H1 (cell line): ENCODE data around the gene COQ8A. TPM values are rescaled to one million over a fixed set of nuclear protein-coding genes. Genes with fewer than 3 reads are reported as not detected.

Source experiments
- CTCF ChIA-PET: fragments of 300-600 bp; sonication (Branson Sonifier 250); formaldehyde crosslinking; loops from one replicate; lab custom pipeline; 2021; ENCODE audit not compliant: partially characterized antibody; lab: Charles Lee
- POLR2A ChIA-PET: fragments of 300-600 bp; sonication (Branson Sonifier 250); formaldehyde crosslinking; loops from one replicate; lab custom pipeline; 2021; ENCODE audit warnings: inconsistent platforms; ENCODE audit not compliant: partially characterized antibody; lab: Charles Lee
- DNase-seq, 2 experiments: peaks; one replicate each; pipeline versions ENCODE4 v3.0.0 to v3.0.0-alpha.2; 2010 to 2022; ENCODE audit warnings: low spot score in 2 of 2, low read depth in 1 of 2, mixed read lengths in 1 of 2
- FAIRE-seq: peaks from 2 replicates; lab custom pipeline; 2011; peaks lifted over from hg19 to GRCh38; lab: Jason Lieb, UNC
- H2AFZ ChIP-seq: 2 replicates; pipeline ENCODE4 v1.8.1; 2012; ENCODE audit warnings: low read length, inconsistent platforms
- H2AK5ac ChIP-seq: 2 replicates; pipeline ENCODE4 v1.6.1; 2013; ENCODE audit warnings: low read depth, low read length
- H2BK120ac ChIP-seq: replicated peaks from 2 replicates; pipeline ENCODE3; 2013; ENCODE audit warnings: low read depth, low read length, inconsistent platforms
- H2BK12ac ChIP-seq: 2 replicates; pipeline ENCODE4 v1.6.1; 2013; ENCODE audit warnings: low read depth, low read length
- H2BK15ac ChIP-seq: 2 replicates; pipeline ENCODE4 v1.6.1; 2013; ENCODE audit warnings: low read length
- H2BK20ac ChIP-seq: 2 replicates; pipeline ENCODE4 v1.6.1; 2013; ENCODE audit warnings: low read length
- H2BK5ac ChIP-seq: 2 replicates; pipeline ENCODE4 v1.6.1; 2013; ENCODE audit warnings: low read depth, low read length
- H3K14ac ChIP-seq: 2 replicates; pipeline ENCODE4 v1.6.1; 2013; ENCODE audit warnings: inconsistent platforms; ENCODE audit not compliant: insufficient read length
- H3K18ac ChIP-seq: 2 replicates; pipeline ENCODE4 v1.6.1; 2013; ENCODE audit warnings: low read length; ENCODE audit errors: extremely low read depth
- H3K23ac ChIP-seq: 2 replicates; pipeline ENCODE4 v1.6.1; 2013; ENCODE audit warnings: inconsistent platforms; ENCODE audit not compliant: insufficient read length
- H3K23me2 ChIP-seq: 2 replicates; pipeline ENCODE4 v1.6.1; 2013; ENCODE audit warnings: low read depth, low read length
- H3K27ac ChIP-seq: 2 replicates; pipeline ENCODE4 v1.6.1; 2011; ENCODE audit warnings: low read depth, low read length, inconsistent platforms
- H3K27me3 ChIP-seq, 4 experiments: replicated peaks in 1 of 4; 1 replicate in 1 of 4; 2 replicates in 3 of 4; pipeline versions ENCODE4 v1.6.1 to v1.8.1; 2011 to 2013; ENCODE audit warnings: low read length in 3 of 4, mild to moderate bottlenecking in 3 of 4, inconsistent platforms in 2 of 4, mixed read lengths in 2 of 4, moderate library complexity in 1 of 4; ENCODE audit not compliant: control insufficient read depth in 3 of 4, insufficient read depth in 3 of 4; ENCODE audit errors: extremely low read depth in 1 of 4
- H3K36me3 ChIP-seq, 4 experiments: 2 replicates each; pipeline versions ENCODE4 v1.6.1 to v1.8.1; 2011 to 2013; ENCODE audit warnings: mild to moderate bottlenecking in 4 of 4, low read length in 3 of 4, moderate library complexity in 2 of 4, control low read depth in 1 of 4, inconsistent platforms in 1 of 4; ENCODE audit not compliant: insufficient read depth in 4 of 4, control insufficient read depth in 2 of 4
- H3K4ac ChIP-seq: replicated peaks from 2 replicates; pipeline ENCODE3; 2013; ENCODE audit warnings: low read length, low read depth, mixed read lengths, inconsistent platforms; ENCODE audit not compliant: insufficient read length
- H3K4me1 ChIP-seq, 4 experiments: replicated peaks in 1 of 4; 1 replicate in 1 of 4; 2 replicates in 3 of 4; pipeline versions ENCODE4 v1.6.1 to v1.8.1; 2011 to 2013; ENCODE audit warnings: low read length in 3 of 4, inconsistent platforms in 2 of 4, mixed read lengths in 1 of 4; ENCODE audit not compliant: insufficient read depth in 4 of 4, control insufficient read depth in 3 of 4
- H3K4me2 ChIP-seq, 2 experiments: 2 replicates each; pipeline versions ENCODE4 v1.6.1 to v1.8.1; 2011 to 2013; ENCODE audit warnings: low read depth in 2 of 2, low read length in 2 of 2, control low read depth in 1 of 2, inconsistent platforms in 1 of 2, mild to moderate bottlenecking in 1 of 2; ENCODE audit not compliant: insufficient read depth in 1 of 2
- H3K4me3 ChIP-seq, 4 experiments: fragments of 200-600, 300-600 bp in 1 of 4; sonication (generic), shearing (Covaris generic), sonication (Bioruptor Twin) in 1 of 4; 2 replicates each; pipeline versions ENCODE4 v1.5.1 to v1.8.1; 2011 to 2016; ENCODE audit warnings: low read length in 4 of 4, low read depth in 3 of 4, control low read depth in 2 of 4, inconsistent platforms in 2 of 4, mild to moderate bottlenecking in 2 of 4, mixed read lengths in 1 of 4, moderate library complexity in 1 of 4; ENCODE audit not compliant: insufficient read depth in 2 of 4; ENCODE audit errors: extremely low read depth in 1 of 4
- H3K56ac ChIP-seq: replicated peaks from 2 replicates; pipeline ENCODE3; 2013; ENCODE audit warnings: low read depth, mild to moderate bottlenecking, mixed read lengths, low read length, inconsistent platforms; ENCODE audit not compliant: insufficient read length
- H3K79me1 ChIP-seq: 2 replicates; pipeline ENCODE4 v1.6.1; 2013; ENCODE audit warnings: low read depth, low read length, control low read depth
- H3K79me2 ChIP-seq, 2 experiments: 2 replicates each; pipeline versions ENCODE4 v1.6.1 to v1.8.1; 2012 to 2013; ENCODE audit warnings: low read length in 2 of 2, mild to moderate bottlenecking in 2 of 2, inconsistent platforms in 1 of 2; ENCODE audit not compliant: insufficient read depth in 2 of 2, control insufficient read depth in 1 of 2
- H3K9ac ChIP-seq, 4 experiments: replicated peaks in 1 of 4; 1 replicate in 1 of 4; 2 replicates in 3 of 4; pipeline versions ENCODE4 v1.6.1 to v1.8.1; 2011 to 2013; ENCODE audit warnings: low read depth in 3 of 4, low read length in 3 of 4, control low read depth in 2 of 4, mild to moderate bottlenecking in 2 of 4, moderate library complexity in 2 of 4, inconsistent platforms in 1 of 4; ENCODE audit errors: extremely low read depth in 1 of 4
- H3K9me3 ChIP-seq, 2 experiments: 2 replicates each; pipeline versions ENCODE4 v1.6.1 to v1.8.1; 2012 to 2013; ENCODE audit warnings: mild to moderate bottlenecking in 2 of 2, moderate library complexity in 2 of 2, control low read depth in 1 of 2, inconsistent platforms in 1 of 2, low read depth in 1 of 2, low read length in 1 of 2, mixed read lengths in 1 of 2; ENCODE audit not compliant: insufficient read depth in 2 of 2
- H4K20me1 ChIP-seq, 2 experiments: replicated peaks in 1 of 2; 2 replicates each; pipeline versions ENCODE3 to v1.8.1; 2011 to 2013; ENCODE audit warnings: inconsistent platforms in 2 of 2, low read length in 2 of 2, mild to moderate bottlenecking in 1 of 2; ENCODE audit not compliant: insufficient read depth in 2 of 2, control insufficient read depth in 1 of 2
- H4K5ac ChIP-seq: 2 replicates; pipeline ENCODE4 v1.6.1; 2013; ENCODE audit warnings: low read length, low read depth, mixed read lengths, inconsistent platforms; ENCODE audit not compliant: insufficient read length
- H4K8ac ChIP-seq: 2 replicates; pipeline ENCODE4 v1.8.0; 2013; ENCODE audit warnings: mild to moderate bottlenecking, moderate library complexity, low read length, inconsistent platforms; ENCODE audit not compliant: insufficient read depth; ENCODE audit errors: extremely low read depth
- H4K91ac ChIP-seq: replicated peaks from 2 replicates; pipeline ENCODE3; 2013; ENCODE audit warnings: low read length, mixed read lengths, inconsistent platforms; ENCODE audit not compliant: insufficient read length
- JUND ChIP-seq: IDR thresholded peaks from 2 replicates; pipeline ENCODE4 v1.6.1; 2011; ENCODE audit warnings: mild to moderate bottlenecking, improper control_type of control experiment, low read length
- KDM5A ChIP-seq: fragments of 200-600 bp; IDR thresholded peaks from 2 replicates; pipeline ENCODE4 v1.7.1; 2012; ENCODE audit warnings: mild to moderate bottlenecking, low read length, inconsistent platforms, mixed read lengths
- RFX5 ChIP-seq: IDR thresholded peaks from 2 replicates; pipeline ENCODE4 v1.6.1; 2011; ENCODE audit warnings: low read depth, low read length, improper control_type of control experiment, borderline replicate concordance
- SP2 ChIP-seq: IDR thresholded peaks from 2 replicates; pipeline ENCODE4 v1.6.1; 2012; ENCODE audit warnings: mild to moderate bottlenecking, low read length, inconsistent platforms
- WGBS, 2 experiments: shearing (Covaris generic) in 1 of 2; methylation state at CpG; one replicate each; pipeline versions ENCODE4 v1.1.6 to v1.1.7; 2013 to 2015; ENCODE audit warnings: low lambda C conversion rate in 2 of 2, mixed read lengths in 2 of 2, inconsistent platforms in 1 of 2, low coverage in 1 of 2, missing lambda C conversion rate in 1 of 2; ENCODE audit not compliant: insufficient replicate concordance in 2 of 2, insufficient coverage in 1 of 2, insufficient read length in 1 of 2; ENCODE audit errors: extremely low coverage in 1 of 2, missing lambda C conversion rate in 1 of 2; 5-methylcytosine and 5-hydroxymethylcytosine counted together
- polyA plus RNA-seq, 7 experiments: library from polyadenylated mRNA; depleted of rRNA in 3 of 7; stranded (reverse) in 5 of 7; unstranded in 2 of 7; fragments of >200 nt in 5 of 7; fragments of 200-250 nt in 2 of 7; gene quantifications; 1 replicate in 5 of 7; 2 replicates in 1 of 7; 4 replicates in 1 of 7; pipeline versions ENCODE4 v1.2.1 to v1.2.3, GENCODE V29; 2011 to 2013; ENCODE audit warnings: missing spikeins in 2 of 7, mixed read lengths in 2 of 7
- total RNA-seq: library from RNA; stranded (reverse); fragmentation: NEBNext Ultra II Directional; extraction: Animal tissue kit (Norgen Biotek cat#: 25700); gene quantifications from 2 replicates; pipeline ENCODE4 v1.2.1, GENCODE V29; 2021

Gene COQ8A
- total and polyA plus RNA-seq, 2 of the 8 experiments (the other 6 are each of a cell fraction or from before 2014, with no cell fraction given) = 28.5 to 38.9 TPM

DNA sequence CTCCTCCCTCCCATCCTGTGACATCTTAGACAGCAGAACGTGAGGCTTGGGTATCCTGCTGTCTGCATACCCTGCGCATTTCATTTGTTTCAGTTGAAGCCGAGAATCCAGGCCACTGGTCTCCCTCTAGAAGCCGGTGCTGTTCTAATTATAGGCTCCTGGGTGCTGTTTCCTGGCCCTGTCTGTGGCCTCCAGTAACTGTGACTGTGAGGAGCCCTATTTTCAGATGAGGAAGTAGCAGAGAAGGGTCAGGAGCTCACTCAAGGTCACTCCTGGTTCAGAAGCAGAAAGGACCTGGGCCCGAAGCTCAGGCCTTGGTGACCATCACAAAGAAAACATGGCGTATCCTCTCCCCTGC, 24.0 kb downstream of the COQ8A start:
- Histone ChIP-seq H3K79me1 (peaks cover 13% of the 10 kb centered on the region), H3K36me3 (no peaks in the 10 kb centered on the region; a peak in 2 of 8 replicates), H4K8ac (no peak overlapping the region; the same call in 1 of the 2 replicates), H3K14ac (no peak overlapping the region), H2BK120ac (no peak overlapping the region), H4K20me1 (peaks cover 0 to 2% of the 10 kb centered on the region in 2 experiments), H4K5ac (no peak overlapping the region), H3K79me2 (peaks cover 5 to 18% of the 10 kb centered on the region in 2 experiments; a peak in 3 of 4 replicates), H3K4ac (no peak overlapping the region), H3K27ac (no peak overlapping the region), H3K56ac (no peak overlapping the region), H3K9me3 (0 out of 4 replicates have a peak, but pooled peaks cover 0 to 2% of the 10 kb centered on the region in 2 experiments), H2BK5ac (no peak overlapping the region; the same call in 1 of the 2 replicates), H3K4me3 (no peak overlapping the region), H2BK20ac (no peak overlapping the region), H4K91ac (no peak overlapping the region), H3K4me1 (no peaks in the 10 kb centered on the region), H2BK12ac (no peak overlapping the region), H2AFZ (no peak overlapping the region), H3K4me2 (no peak overlapping the region), H3K23ac (no peak overlapping the region), H2AK5ac (no peak overlapping the region), H3K27me3 (no peaks in the 10 kb centered on the region), H3K9ac (no peak overlapping the region), H3K23me2 (peaks cover 8% of the 10 kb centered on the region; the same call in 1 of the 2 replicates), H3K18ac (no peak overlapping the region), H2BK15ac (no peak overlapping the region)
- POLR2A ChIA-PET = no interaction called here
- DNase-seq = no peak
- 84% methylated on average over 6 of the region's 6 CpGs; no CpG with 5 or more reads in 1 of the 2 experiments for WGBS, 2 experiments
- FAIRE-seq = no peak
- CTCF ChIA-PET = interaction anchor here (1.1 to 1.4 kb wide), 2 partner anchors 17 to 52 kb away, joined by 4 to 5 read pairs; no protein-coding TSS in a partner anchor
- no peak for TF ChIP-seq JUND
- TF ChIP-seq RFX5 = no peak
- TF ChIP-seq SP2 = no peak
- no peak for TF ChIP-seq KDM5A
